GM12864 (cell line): ENCODE measurements around the gene ABHD17B.

Experiments
- DNase-seq: peaks from one replicate; pipeline ENCODE4 v3.0.0-alpha.2; 2011; ENCODE audit warnings: low read depth
- H3K4me3 ChIP-seq: 2 replicates; pipeline ENCODE4 v1.5.1; 2011; ENCODE audit warnings: mild to moderate bottlenecking, low read depth, low read length, control low read depth
- CTCF ChIP-seq: IDR thresholded peaks from 2 replicates; pipeline ENCODE4 v1.5.1; 2011; ENCODE audit warnings: low read depth, mild to moderate bottlenecking, moderate library complexity, low read length, control low read depth, inconsistent platforms; ENCODE audit errors: missing control alignments

Gene ABHD17B

GRCh38 chr9:71822935-71823334, 88.1 kb downstream of the ABHD17B start:
- H3K4me3 ChIP-seq: no peak overlapping the region
- no peak for TF ChIP-seq CTCF
- DNase-seq: no peak

- DNase-seq: no peak
- no peak for TF ChIP-seq CTCF
- H3K4me3 ChIP-seq: no peak overlapping the region
Measured at GRCh38 chr9:71822456-71822855, 88.5 kb downstream of the ABHD17B start.

- no peak for DNase-seq
- no peak for TF ChIP-seq CTCF
- H3K4me3 ChIP-seq: no peak overlapping the region
Measured at GRCh38 chr9:71821405-71821804, 89.6 kb downstream of the ABHD17B start.

GRCh38 chr9:71820403-71820921, 90.5 kb downstream of the ABHD17B start:
- no peak for DNase-seq
- no peak overlapping the region for H3K4me3 ChIP-seq
- no peak for TF ChIP-seq CTCF

- peak; percentile 48 for TF ChIP-seq CTCF
- no peak overlapping the region for H3K4me3 ChIP-seq
- DNase-seq: no peak
Measured at GRCh38 chr9:71819115-71819739, 91.8 kb downstream of the ABHD17B start.

GRCh38 chr9:71816916-71817451, 94.0 kb downstream of the ABHD17B start:
- no peak for TF ChIP-seq CTCF
- DNase-seq: no peak
- H3K4me3 ChIP-seq: no peak overlapping the region
